Measurements from ENCODE around the gene HAGH.
"Not testable (repeated sequence)": the region's sequence is repeated elsewhere in the genome, so short reads cannot be mapped to it uniquely, and the experiment has no call there.

HAGH gene

DNA sequence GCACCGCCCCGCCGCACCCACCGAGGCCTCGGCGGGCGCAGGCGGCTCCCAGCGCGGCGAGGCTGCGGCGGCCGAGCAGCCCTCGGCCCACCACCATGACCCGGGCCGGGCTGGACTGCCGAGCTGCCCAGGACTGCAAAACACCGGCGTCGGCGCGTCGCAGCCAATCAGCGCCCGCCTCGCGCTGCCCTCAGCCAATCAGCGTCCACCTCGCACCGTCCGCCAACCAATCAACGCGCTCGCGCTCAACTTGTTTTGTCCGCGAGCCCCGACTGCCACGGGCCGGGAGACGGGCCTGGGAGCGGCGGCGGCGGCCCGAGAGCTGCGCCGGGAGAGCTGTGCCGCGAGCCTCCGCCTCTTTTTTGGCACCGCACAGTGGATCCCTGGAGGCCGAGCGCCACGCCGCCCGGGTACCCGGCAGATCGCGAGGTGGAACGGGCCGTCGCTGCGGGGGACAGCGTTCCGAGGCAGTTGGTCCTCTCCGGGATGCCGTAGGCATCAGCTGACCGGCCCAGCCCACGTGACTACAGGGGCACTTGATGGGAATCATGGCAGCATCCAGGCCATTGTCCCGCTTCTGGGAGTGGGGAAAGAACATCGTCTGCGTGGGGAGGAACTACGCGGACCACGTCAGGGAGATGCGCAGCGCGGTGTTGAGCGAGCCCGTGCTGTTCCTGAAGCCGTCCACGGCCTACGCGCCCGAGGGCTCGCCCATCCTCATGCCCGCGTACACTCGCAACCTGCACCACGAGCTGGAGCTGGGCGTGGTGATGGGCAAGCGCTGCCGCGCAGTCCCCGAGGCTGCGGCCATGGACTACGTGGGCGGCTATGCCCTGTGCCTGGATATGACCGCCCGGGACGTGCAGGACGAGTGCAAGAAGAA lies at the start of gene HAGH, which contains the start of gene FAHD1:
HAGH (minus strand) TSS at position 135 of the 883 bp plus-strand sequence; CDS start at position 97, 38 bp downstream.
FAHD1 (plus strand) TSS at position 516 of the 883 bp plus-strand sequence; CDS start at position 549, 33 bp downstream.
- DNase-seq (ENCODE audit: low read depth in 1 of 2, low spot score in 1 of 2) = peak; percentile 82 to 83

- DNase-seq (ENCODE audit: low read depth in 1 of 2, low spot score in 1 of 2) = not testable (repeated sequence)
Observed at GRCh38 chr16:1876066-1876465, 49.4 kb upstream of the HAGH start.

- no peak for DNase-seq (ENCODE audit: low read depth in 1 of 2, low spot score in 1 of 2)
Observed at GRCh38 chr16:1874854-1875253, 48.2 kb upstream of the HAGH start.

DNA sequence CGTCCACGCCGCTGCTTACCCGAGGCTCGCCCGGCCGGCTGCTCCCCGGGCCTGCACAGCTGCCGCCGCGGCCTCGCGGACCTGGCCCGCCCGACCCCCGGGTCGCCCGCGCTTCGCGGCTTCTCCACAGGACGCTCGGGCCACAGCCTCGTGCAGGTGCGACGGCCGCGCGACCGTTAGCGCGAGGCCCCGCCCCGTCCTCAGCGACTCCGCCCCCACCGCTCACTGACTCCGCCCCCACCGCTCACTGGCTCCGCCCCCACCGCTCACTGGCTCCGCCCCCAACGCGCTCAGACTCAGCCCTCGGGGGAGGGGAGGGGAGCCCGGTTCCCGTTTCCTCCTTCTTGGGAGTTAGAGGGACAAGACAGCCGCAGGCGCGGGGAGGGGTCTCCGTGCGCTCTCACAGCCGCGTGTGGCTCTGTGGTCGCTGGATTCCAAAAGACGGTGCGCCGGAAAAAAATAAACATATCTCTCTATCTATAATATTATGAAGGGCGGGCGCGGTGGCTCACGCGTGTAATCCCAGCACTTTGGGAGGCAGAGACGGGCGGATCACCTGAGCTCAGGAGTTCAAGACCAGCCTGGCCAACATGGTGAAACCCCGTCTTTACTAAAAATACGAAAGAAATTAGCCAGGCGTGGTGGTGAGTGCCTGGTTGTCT lies 45.5 kb upstream of the HAGH start, which contains the start of gene MEIOB:
MEIOB (minus strand) TSS at position 191 of the 662 bp plus-strand sequence. CDS start 3,989 bp downstream, outside the sequence.
- peak in 1 of 2 donors; percentile 11 for DNase-seq (ENCODE audit: low read depth in 1 of 2, low spot score in 1 of 2)

- no peak for DNase-seq (ENCODE audit: low read depth in 1 of 2, low spot score in 1 of 2)
Observed at GRCh38 chr16:1870365-1871082, 43.9 kb upstream of the HAGH start.

DNA sequence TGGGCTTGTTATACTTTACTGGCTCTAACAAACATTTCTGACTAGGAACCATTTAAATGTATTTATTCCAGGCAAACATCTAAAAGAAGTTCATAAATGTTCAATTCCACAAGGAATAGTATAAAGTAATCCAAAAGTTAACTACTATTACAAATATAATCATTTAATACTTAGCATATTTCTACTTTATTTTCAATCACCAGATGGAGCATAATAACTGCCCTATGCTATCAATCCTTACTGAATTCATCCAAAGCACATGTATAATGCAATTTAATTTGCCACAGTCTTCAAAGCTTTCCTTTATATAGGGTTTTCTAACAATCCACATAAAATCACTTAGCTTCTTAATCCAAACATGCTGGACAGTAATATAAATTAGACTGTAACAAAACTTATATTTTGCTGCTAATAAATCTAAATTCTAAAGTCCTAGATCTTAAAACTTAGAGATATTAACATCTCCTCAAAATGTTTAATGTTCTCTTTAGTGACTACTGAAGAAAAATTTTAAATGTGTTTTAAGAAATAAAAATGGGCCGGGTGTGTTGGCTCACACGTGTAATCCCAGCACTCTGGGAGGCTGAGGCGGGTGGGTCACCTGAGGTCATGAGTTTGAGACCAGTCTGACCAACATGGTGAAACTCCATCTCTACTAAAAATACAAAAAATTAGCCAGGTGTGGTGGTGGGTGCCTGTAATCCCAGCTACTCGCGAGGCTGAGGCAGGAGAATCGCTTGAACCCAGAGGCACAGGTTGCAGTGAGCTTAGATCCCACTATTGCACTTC lies 39.5 kb upstream of the HAGH start:
- no peak for DNase-seq (ENCODE audit: low read depth in 1 of 2, low spot score in 1 of 2)

- no peak for DNase-seq (ENCODE audit: low read depth in 1 of 2, low spot score in 1 of 2)
Observed at GRCh38 chr16:1863681-1864460, 37.2 kb upstream of the HAGH start.

- DNase-seq (ENCODE audit: low read depth in 1 of 2, low spot score in 1 of 2) = no peak
Observed at GRCh38 chr16:1862394-1862793, 35.8 kb upstream of the HAGH start.

- no peak for DNase-seq (ENCODE audit: low read depth in 1 of 2, low spot score in 1 of 2)
Observed at GRCh38 chr16:1861730-1862129, 35.1 kb upstream of the HAGH start.

DNA sequence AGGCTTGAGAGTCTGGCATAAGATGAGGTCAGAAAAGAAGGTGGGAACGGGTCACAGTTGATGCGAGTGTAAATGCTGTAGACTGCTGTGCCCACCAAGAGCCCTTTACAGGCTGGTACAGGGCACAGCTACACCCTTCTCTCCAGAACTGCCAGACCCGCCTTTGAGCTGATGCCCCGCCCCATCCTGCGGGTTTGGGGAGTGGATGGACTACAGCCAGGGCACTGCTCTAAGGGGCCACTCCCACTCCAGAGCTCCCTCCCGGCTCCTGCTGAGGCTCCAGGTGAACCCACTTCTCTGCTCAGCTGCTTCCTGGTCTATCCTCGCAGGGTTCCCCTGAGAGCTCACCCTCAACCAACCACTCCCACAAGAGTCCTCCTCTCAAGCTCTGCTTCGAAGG lies 33.0 kb upstream of the HAGH start:
- DNase-seq (ENCODE audit: low read depth in 1 of 2, low spot score in 1 of 2) = no peak

- no peak for DNase-seq (ENCODE audit: low read depth in 1 of 2, low spot score in 1 of 2)
Observed at GRCh38 chr16:1858189-1858865, 31.7 kb upstream of the HAGH start.

- no peak for DNase-seq (ENCODE audit: low read depth in 1 of 2, low spot score in 1 of 2)
Observed at GRCh38 chr16:1857433-1858097, 30.9 kb upstream of the HAGH start.

GRCh38 chr16:1851793-1852192 lies 25.2 kb upstream of the HAGH start:
- DNase-seq (ENCODE audit: low read depth in 1 of 2, low spot score in 1 of 2) = no peak

DNA sequence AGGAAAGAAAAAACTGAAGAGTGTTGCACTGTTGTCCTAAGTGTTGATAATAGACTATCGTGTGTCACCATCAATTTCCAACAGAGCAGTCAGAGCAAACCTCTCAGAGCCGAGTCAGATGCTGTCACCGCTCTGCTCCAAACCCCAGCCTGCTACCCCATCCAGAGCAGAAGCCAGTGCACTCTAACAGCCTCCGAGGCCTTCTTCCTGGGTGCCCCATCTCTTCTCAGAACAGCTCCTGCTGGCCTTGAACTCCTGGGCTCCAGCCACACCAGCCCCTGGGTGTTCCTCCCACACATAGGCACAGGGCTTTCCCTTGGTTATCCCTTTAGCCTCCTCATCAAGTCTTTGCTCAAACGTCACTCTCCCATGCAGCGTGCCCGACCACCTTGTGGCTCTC lies 24.4 kb upstream of the HAGH start:
- no peak for DNase-seq (ENCODE audit: low read depth in 1 of 2, low spot score in 1 of 2)

GRCh38 chr16:1846416-1846815 lies 19.8 kb upstream of the HAGH start:
- no peak for DNase-seq (ENCODE audit: low read depth in 1 of 2, low spot score in 1 of 2)

- no peak for DNase-seq (ENCODE audit: low read depth in 1 of 2, low spot score in 1 of 2)
Observed at GRCh38 chr16:1845985-1846384, 19.4 kb upstream of the HAGH start.

DNA sequence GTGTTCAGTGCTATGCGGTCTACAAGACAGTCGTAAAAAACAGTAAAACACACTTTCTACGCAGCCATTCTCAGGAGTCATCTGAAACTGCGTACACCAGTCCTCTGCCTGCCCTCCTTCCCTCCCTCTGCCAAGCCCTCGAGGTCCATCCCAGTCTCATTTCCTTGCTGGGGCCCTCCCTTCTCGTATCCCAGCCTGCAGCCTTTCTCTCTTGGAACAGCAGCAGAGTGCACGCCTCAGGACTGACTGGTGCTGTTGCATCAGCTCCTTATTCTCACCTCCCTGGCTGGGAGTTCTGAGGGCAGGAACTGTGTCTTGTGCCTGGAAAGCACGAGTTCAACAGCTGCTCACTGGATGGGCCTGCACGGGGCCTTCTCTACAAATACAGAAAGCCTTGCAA lies 12.9 kb upstream of the HAGH start:
- DNase-seq (ENCODE audit: low read depth in 1 of 2, low spot score in 1 of 2) = no peak

GRCh38 chr16:1834096-1834495 lies 7.5 kb upstream of the HAGH start:
- DNase-seq (ENCODE audit: low read depth in 1 of 2, low spot score in 1 of 2) = no peak
